ENCODE measurements around the gene GPR39. TPM values are rescaled to one million over a fixed set of nuclear protein-coding genes. Genes with fewer than 3 reads are reported as not detected.
A peak's percentile ranks its signal among the peaks of the same experiment; 100 is the strongest.

The GPR39 gene
- total RNA-seq, 1 experiment from 2014 or later = 0.50 TPM

DNA sequence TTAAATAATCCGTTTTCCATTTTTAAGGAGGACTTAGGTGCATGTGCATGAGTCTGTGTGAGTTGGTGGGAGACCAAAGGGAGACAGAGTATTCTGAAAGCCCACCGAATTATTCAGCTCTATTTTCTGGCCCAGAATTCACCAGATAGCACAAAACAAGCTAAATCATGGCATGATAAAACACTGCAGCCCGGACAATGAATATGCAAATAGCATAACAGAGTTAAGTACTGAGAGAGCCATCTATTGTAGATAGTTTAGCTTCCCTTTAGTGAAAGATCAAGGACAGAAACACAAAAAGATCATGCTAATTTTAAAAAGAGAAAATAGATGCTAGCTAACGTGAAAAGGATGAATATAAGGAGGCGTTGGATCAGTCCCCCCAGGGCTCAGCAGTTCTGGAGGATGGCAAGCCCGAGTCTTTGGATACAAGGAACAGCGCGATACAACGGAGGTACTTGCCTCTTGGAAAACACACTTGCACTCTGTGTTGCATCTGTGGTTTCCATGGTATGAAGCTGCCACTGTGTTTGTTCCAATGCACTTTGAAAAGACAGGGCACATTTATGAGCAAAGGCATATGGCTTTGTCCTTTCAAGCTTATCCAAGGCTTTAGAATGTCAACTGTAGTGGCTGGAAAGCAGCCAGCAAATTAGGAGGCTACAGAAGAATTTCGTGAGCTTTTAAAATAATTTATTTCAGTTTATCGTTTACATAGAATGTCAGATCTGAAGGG, 133.5 kb downstream of the GPR39 start:
- Histone ChIP-seq H3K18ac (ENCODE audit: insufficient read length, low read depth, low read length) (no peak overlapping the region), H3K27me3 (ENCODE audit: insufficient read depth, low read length) (no peaks in the 10 kb centered on the region), H2BK12ac (ENCODE audit: insufficient read length, low read depth, low read length) (no peak overlapping the region), H3K56ac (ENCODE audit: insufficient read length, low read depth, low read length) (no peak overlapping the region), H2BK5ac (ENCODE audit: insufficient read length, low read length) (no peak overlapping the region), H2BK120ac (ENCODE audit: low read depth, low read length, poor library complexity, severe bottlenecking) (no peak overlapping the region), H2BK20ac (ENCODE audit: low read depth, low read length, poor library complexity, severe bottlenecking) (no peak overlapping the region), H3K4me2 (ENCODE audit: insufficient read depth, insufficient read length, low read length) (no peak overlapping the region), H3K14ac (ENCODE audit: insufficient read depth, low read length) (no peak overlapping the region), H4K8ac (replicated peaks; ENCODE audit: insufficient read length, low read depth, low read length) (no peak overlapping the region), H4K20me1 (ENCODE audit: control insufficient read depth, insufficient read depth, insufficient read length) (no peaks in the 10 kb centered on the region), H3K79me2 (ENCODE audit: insufficient read depth, low read length) (no peaks in the 10 kb centered on the region), H3K23me2 (ENCODE audit: insufficient read length, low read depth, low read length, poor library complexity, severe bottlenecking) (no peaks in the 10 kb centered on the region), H3K27ac (ENCODE audit: insufficient read length, low read depth, low read length) (no peak overlapping the region), H2BK15ac (ENCODE audit: low read depth, low read length) (no peak overlapping the region), H4K5ac (ENCODE audit: insufficient read length, low read depth, low read length) (no peak overlapping the region), H2AFZ (ENCODE audit: low read length) (no peak overlapping the region), H4K91ac (ENCODE audit: insufficient read length, low read depth, low read length) (no peak overlapping the region), H2AK5ac (ENCODE audit: insufficient read length, low read length) (no peak overlapping the region), H3K79me1 (ENCODE audit: insufficient read depth, low read depth, low read length, poor library complexity, severe bottlenecking) (no peaks in the 10 kb centered on the region), H3T11ph (ENCODE audit: low read length) (no peak overlapping the region), H3K4ac (ENCODE audit: low read depth, low read length) (no peak overlapping the region), H3K9me3 (ENCODE audit: control insufficient read depth, low read depth, low read length) (no peaks in the 10 kb centered on the region), H3K4me1 (ENCODE audit: insufficient read depth, low read length) (peaks cover 3% of the 10 kb centered on the region; the same call in 1 of the 2 replicates), H3K9ac (ENCODE audit: extremely low read depth, insufficient read length, low read length) (no peak overlapping the region), H3K23ac (ENCODE audit: insufficient read length, low read depth, low read length) (no peak overlapping the region)
- Mint-ChIP-seq H3K27me3 (ENCODE audit: low read depth) (no peaks in the 10 kb centered on the region), H3K27ac (peak overlapping the region in 1 of 3 experiments; percentile 80; a peak in 1 of 7 replicates), H3K9me3 (no peaks in the 10 kb centered on the region; a peak in 1 of 5 replicates), H3K4me1 (peaks cover 7 to 11% of the 10 kb centered on the region in 2 experiments), H3K4me3 (no peak overlapping the region), H3K36me3 (ENCODE audit: insufficient read depth in 1 of 3, low read depth in 3 of 3) (0 out of 7 replicates have a peak, but pooled peaks cover 0 to under 1% (median 0%) of the 10 kb centered on the region in 3 experiments)
- no peak for DNase-seq
- no peak for TF ChIP-seq CTCF (conservative IDR thresholded peaks at IDR 0.05)
- no CpG with 5 or more reads among the region's 11 CpGs for WGBS (ENCODE audit: extremely low coverage, insufficient read length, low lambda C conversion rate)

All from H9 (cell line).